GM20431 (cell line): ENCODE results near the gene R3HDM1.

Source experiments
- in situ Hi-C: fragments of 300-500 bp; cut with MseI, MboI; formaldehyde crosslinking; loops from one replicate; pipeline ENCODE4 v1.15.0; 2020; ENCODE audit warnings: low sequenced_read_pairs; ENCODE audit not compliant: unreplicated experiment

R3HDM1 gene

GRCh38 chr2:135768863-135769262 is 237.6 kb downstream of the R3HDM1 start:
- in situ Hi-C loops, result no loop called here

DNA sequence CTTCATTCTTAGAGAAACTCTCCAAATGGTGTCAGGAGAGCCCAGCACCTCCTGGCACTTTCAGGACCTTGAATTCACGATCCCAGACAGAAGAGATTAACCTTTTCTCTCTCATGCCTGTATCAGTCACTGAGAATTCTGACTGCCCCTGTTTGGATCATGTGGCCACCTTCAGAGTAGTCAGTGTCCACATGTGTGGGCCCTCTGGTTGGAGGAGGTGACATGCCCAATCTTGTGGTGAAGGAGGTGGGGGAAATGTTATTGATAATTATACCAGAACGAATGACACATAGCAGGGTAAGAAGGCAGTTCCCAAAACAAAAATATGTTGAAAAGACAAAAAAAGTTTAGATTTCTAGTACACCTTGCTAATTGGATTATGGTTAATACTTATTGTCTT is 242.0 kb downstream of the R3HDM1 start:
- in situ Hi-C loops, result no loop called here

- in situ Hi-C loops, result no loop called here
Measured at GRCh38 chr2:135773917-135774316, 242.6 kb downstream of the R3HDM1 start.
